ENCODE data around the gene AVP.
A peak's percentile ranks its signal among the peaks of the same experiment; 100 is the strongest.

Gene AVP

GRCh38 chr20:3047486-3048419 is 36.8 kb downstream of the AVP start:
- no peak for DNase-seq (ENCODE audit: low read depth, low spot score)

GRCh38 chr20:3046677-3047462 is 37.7 kb downstream of the AVP start:
- no peak for DNase-seq (ENCODE audit: low read depth, low spot score)

GRCh38 chr20:3045816-3046676 is 38.5 kb downstream of the AVP start, which contains the start of gene MRPS26:
Gene MRPS26, plus strand, starts transcription at chr20:3046052. Its CDS starts 17 bp downstream, at chr20:3046069.
- peak; percentile 95 for DNase-seq (ENCODE audit: low read depth, low spot score)

- no peak for DNase-seq (ENCODE audit: low read depth, low spot score)
Measured at GRCh38 chr20:3045042-3045815, 39.3 kb downstream of the AVP start.

GRCh38 chr20:3044336-3044965 is 40.1 kb downstream of the AVP start:
- no peak for DNase-seq (ENCODE audit: low read depth, low spot score)

- no peak for DNase-seq (ENCODE audit: low read depth, low spot score)
Measured at GRCh38 chr20:3043322-3043721, 41.2 kb downstream of the AVP start, which contains the start of gene GNRH2. Gene GNRH2, plus strand, starts transcription at chr20:3043622. Its CDS starts 793 bp downstream, at chr20:3044415.

- no peak for DNase-seq (ENCODE audit: low read depth, low spot score)
Measured at GRCh38 chr20:3042625-3043024, 41.9 kb downstream of the AVP start.

- DNase-seq (ENCODE audit: low read depth, low spot score) = peak; percentile 23
Measured at GRCh38 chr20:3041854-3042409, 42.6 kb downstream of the AVP start.

- no peak for DNase-seq (ENCODE audit: low read depth, low spot score)
Measured at GRCh38 chr20:3040086-3040485, 44.4 kb downstream of the AVP start.

- DNase-seq (ENCODE audit: low read depth, low spot score) = no peak
Measured at GRCh38 chr20:3039426-3039825, 45.1 kb downstream of the AVP start.

GRCh38 chr20:3038454-3038853 is 46.1 kb downstream of the AVP start:
- DNase-seq (ENCODE audit: low read depth, low spot score) = no peak

GRCh38 chr20:3037654-3038053 is 46.9 kb downstream of the AVP start:
- no peak for DNase-seq (ENCODE audit: low read depth, low spot score)

GRCh38 chr20:3032624-3033023 is 51.9 kb downstream of the AVP start:
- DNase-seq (ENCODE audit: low read depth, low spot score) = no peak

All from astrocyte of the hippocampus (primary cell).